MM.1S (cell line): ENCODE results near the gene MRO.

ENCODE experiments used
- DNase-seq: peaks from one replicate; pipeline ENCODE4 v3.0.0-alpha.2; 2015
- H2AFZ ChIP-seq: fragments of 300-600 bp; sonication (generic); 2 replicates; pipeline ENCODE4 v1.6.0; 2016; ENCODE audit warnings: antibody characterized with exemption, low read length
- H3F3A ChIP-seq: fragments of 300-600 bp; sonication (generic); 2 replicates; pipeline ENCODE4 v1.6.1; 2016; ENCODE audit warnings: mild to moderate bottlenecking, antibody characterized with exemption, low read length, moderate library complexity, mixed read lengths; ENCODE audit not compliant: insufficient read depth
- H3K27ac ChIP-seq: fragments of 300-600 bp; sonication (generic); 2 replicates; pipeline ENCODE4 v1.5.1; 2016; ENCODE audit warnings: mild to moderate bottlenecking, low read length
- H3K27me3 ChIP-seq: fragments of 300-600 bp; sonication (generic); replicated peaks from 2 replicates; pipeline ENCODE4 v1.6.0; 2016; ENCODE audit warnings: low read length; ENCODE audit not compliant: insufficient read depth
- H3K36me3 ChIP-seq: fragments of 300-600 bp; sonication (generic); replicated peaks from 2 replicates; pipeline ENCODE4 v1.6.1; 2016; ENCODE audit warnings: mild to moderate bottlenecking, low read length, mixed read lengths; ENCODE audit not compliant: insufficient read depth
- H3K4me1 ChIP-seq: fragments of 300-600 bp; sonication (generic); 2 replicates; pipeline ENCODE4 v1.6.1; 2016; ENCODE audit warnings: low read length, mixed read lengths
- H3K4me2 ChIP-seq: fragments of 300-600 bp; sonication (generic); 2 replicates; pipeline ENCODE4 v1.6.0; 2016; ENCODE audit warnings: low read depth, low read length
- H3K4me3 ChIP-seq: fragments of 300-600 bp; sonication (generic); 2 replicates; pipeline ENCODE4 v1.5.1; 2016; ENCODE audit warnings: low read length, mixed read lengths
- H3K79me2 ChIP-seq: fragments of 300-600 bp; sonication (generic); 2 replicates; pipeline ENCODE4 v1.6.1; 2016; ENCODE audit warnings: mixed run types, low read length, mixed read lengths
- H3K9ac ChIP-seq: fragments of 300-600 bp; sonication (generic); 2 replicates; pipeline ENCODE4 v1.6.1; 2016; ENCODE audit warnings: low read length, mixed read lengths
- H3K9me2 ChIP-seq: fragments of 300-600 bp; sonication (generic); replicated peaks from 2 replicates; pipeline ENCODE4 v1.6.1; 2016; ENCODE audit warnings: mild to moderate bottlenecking, low read length, mixed read lengths; ENCODE audit not compliant: insufficient read depth
- H3K9me3 ChIP-seq: fragments of 300-600 bp; sonication (generic); replicated peaks from 2 replicates; pipeline ENCODE4 v1.6.1; 2016; ENCODE audit warnings: mild to moderate bottlenecking, low read length, mixed read lengths; ENCODE audit not compliant: insufficient read depth
- H4K20me1 ChIP-seq: fragments of 300-600 bp; sonication (generic); 2 replicates; pipeline ENCODE4 v1.6.1; 2016; ENCODE audit warnings: mild to moderate bottlenecking, low read length, moderate library complexity, mixed read lengths; ENCODE audit not compliant: insufficient read depth
- EZH2 ChIP-seq: fragments of 300-600 bp; sonication (generic); optimal IDR thresholded peaks from 2 replicates; pipeline ENCODE3; 2017; ENCODE audit warnings: low read depth, mild to moderate bottlenecking, antibody characterized with exemption, low read length, mixed read lengths
- EZH2phosphoT487 ChIP-seq: fragments of 300-600 bp; sonication (generic); IDR thresholded peaks from 2 replicates; pipeline ENCODE4 v1.6.1; 2018; ENCODE audit warnings: antibody characterized with exemption, low read length
- TF ChIP-seq, protein P1 (sequence below): fragments of 300-600 bp; sonication (generic); IDR thresholded peaks from 2 replicates; pipeline ENCODE4 v1.5.1; 2016; ENCODE audit warnings: antibody characterized with exemption, low read length, mixed read lengths

Gene MRO

DNA sequence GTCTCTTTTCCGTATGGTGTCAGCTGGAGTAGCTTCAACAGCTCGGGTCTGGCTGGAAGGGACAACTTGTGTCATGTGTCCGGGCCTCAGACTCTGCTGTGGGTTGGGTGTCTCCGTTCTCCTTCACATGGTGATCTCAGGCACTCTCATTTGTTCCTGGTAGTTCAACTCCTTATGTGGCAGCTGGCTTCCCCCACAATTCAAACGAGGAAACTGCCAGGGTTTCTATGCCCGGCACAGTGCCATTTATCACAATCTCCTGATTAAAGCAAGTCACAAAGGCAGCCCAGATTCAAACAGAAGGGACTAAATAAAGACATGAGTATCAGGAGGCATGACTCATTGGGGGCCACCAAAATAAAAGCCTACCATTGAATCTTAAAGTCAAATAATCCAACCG, 22.7 kb downstream of the MRO start:
- Histone ChIP-seq H2AFZ (no peak overlapping the region), H3K9me2 (no peaks in the 10 kb centered on the region), H3K27ac (no peak overlapping the region), H3K4me1 (no peaks in the 10 kb centered on the region), H3K79me2 (no peaks in the 10 kb centered on the region), H3K36me3 (no peaks in the 10 kb centered on the region), H3F3A (no peaks in the 10 kb centered on the region), H4K20me1 (no peaks in the 10 kb centered on the region), H3K9ac (no peak overlapping the region), H3K4me2 (no peak overlapping the region), H3K4me3 (no peak overlapping the region), H3K27me3 (no peaks in the 10 kb centered on the region), H3K9me3 (no peaks in the 10 kb centered on the region)
- no peak for TF ChIP-seq EZH2
- TF ChIP-seq, protein P1, sequence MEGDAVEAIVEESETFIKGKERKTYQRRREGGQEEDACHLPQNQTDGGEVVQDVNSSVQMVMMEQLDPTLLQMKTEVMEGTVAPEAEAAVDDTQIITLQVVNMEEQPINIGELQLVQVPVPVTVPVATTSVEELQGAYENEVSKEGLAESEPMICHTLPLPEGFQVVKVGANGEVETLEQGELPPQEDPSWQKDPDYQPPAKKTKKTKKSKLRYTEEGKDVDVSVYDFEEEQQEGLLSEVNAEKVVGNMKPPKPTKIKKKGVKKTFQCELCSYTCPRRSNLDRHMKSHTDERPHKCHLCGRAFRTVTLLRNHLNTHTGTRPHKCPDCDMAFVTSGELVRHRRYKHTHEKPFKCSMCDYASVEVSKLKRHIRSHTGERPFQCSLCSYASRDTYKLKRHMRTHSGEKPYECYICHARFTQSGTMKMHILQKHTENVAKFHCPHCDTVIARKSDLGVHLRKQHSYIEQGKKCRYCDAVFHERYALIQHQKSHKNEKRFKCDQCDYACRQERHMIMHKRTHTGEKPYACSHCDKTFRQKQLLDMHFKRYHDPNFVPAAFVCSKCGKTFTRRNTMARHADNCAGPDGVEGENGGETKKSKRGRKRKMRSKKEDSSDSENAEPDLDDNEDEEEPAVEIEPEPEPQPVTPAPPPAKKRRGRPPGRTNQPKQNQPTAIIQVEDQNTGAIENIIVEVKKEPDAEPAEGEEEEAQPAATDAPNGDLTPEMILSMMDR, result no peak
- DNase-seq, result no peak

DNA sequence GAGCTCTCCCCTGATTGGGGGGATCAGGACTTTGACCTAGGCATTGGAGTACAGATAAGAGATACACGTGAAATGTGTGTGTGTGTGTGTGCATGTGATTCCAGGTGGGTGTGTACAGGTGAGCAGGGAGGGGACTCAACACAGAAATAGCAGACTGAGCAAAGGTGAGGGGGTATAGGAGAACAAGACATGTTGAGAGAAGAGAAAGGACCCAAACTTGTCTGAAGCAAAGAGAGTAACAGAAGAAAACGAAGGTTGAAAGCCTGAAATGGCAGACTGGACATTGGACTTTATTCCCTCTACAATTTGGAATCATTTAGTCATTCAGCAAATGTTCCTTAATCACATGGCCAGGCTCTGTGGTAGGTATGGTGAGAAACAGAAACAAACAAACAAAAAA, 23.3 kb downstream of the MRO start:
- no peaks in the 10 kb centered on the region for H3K9me2 ChIP-seq
- no peak overlapping the region for H3K4me2 ChIP-seq

DNA sequence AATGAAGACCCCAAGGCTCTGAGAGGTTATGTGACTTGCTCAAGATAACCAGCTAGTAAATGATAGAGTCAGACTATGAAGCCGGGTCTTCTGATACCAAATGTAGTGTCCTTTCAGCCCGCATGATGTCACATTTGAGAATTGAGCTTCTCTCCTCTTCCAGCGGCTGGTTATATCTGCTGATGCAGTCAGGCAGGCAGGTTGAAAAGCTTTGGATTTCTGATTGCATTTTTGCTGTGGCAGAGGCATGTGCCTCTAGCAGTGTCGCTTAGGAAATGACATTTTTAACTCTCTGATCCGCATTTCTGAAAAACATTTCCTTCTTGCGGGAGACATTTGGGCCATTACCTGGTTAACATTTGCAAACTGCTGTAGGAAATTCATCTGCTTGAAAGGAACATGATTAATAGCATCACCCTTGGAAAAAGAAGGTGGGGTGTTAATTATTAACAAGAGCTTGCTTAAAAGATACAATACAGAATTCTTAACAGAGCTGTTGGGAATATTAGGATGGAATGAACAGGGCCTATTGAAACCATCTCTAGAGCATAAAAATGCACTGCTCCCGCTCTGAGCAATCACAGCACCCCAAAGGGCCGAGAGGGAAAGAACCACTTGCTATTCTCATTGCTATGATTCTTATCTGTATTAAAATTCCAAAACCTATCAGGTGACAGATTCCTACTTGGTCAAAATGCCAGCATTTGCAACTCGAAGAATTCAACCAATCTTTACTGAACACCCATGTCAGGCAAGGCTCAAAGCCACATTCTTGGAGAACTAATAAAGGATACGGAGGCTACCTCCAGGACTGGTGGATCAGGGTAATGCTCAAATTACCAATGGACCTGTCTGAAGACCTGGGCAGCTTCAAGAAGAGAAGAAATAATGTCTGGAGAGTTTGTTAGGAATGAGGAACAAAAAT, 25.9 kb downstream of the MRO start:
- no peak overlapping the region for H3K4me3 ChIP-seq
- no peaks in the 10 kb centered on the region for H3K36me3 ChIP-seq
- H3K27me3 ChIP-seq, result no peaks in the 10 kb centered on the region
- H3K27ac ChIP-seq, result no peak overlapping the region
- no peaks in the 10 kb centered on the region for H3K9me3 ChIP-seq
- no peaks in the 10 kb centered on the region for H3K79me2 ChIP-seq
- no peak for TF ChIP-seq EZH2phosphoT487
- TF ChIP-seq, protein P1, result no peak
- H3K4me2 ChIP-seq, result no peak overlapping the region
- no peaks in the 10 kb centered on the region for H4K20me1 ChIP-seq
- no peaks in the 10 kb centered on the region for H3F3A ChIP-seq
- no peak for DNase-seq
- H3K9ac ChIP-seq, result no peak overlapping the region
- no peak overlapping the region for H2AFZ ChIP-seq
- H3K4me1 ChIP-seq, result no peaks in the 10 kb centered on the region
- no peaks in the 10 kb centered on the region for H3K9me2 ChIP-seq

More for the DNA sequence above, 23.3 kb downstream of the MRO start:
- Histone ChIP-seq H3K4me3 (no peak overlapping the region), H3K9ac (no peak overlapping the region), H3K79me2 (no peaks in the 10 kb centered on the region), H3K36me3 (no peaks in the 10 kb centered on the region), H3K27ac (no peak overlapping the region), H3K9me3 (no peaks in the 10 kb centered on the region), H3F3A (no peaks in the 10 kb centered on the region), H2AFZ (no peak overlapping the region), H3K27me3 (no peaks in the 10 kb centered on the region), H3K4me1 (no peaks in the 10 kb centered on the region), H4K20me1 (no peaks in the 10 kb centered on the region)
- TF ChIP-seq EZH2 (no peak), EZH2phosphoT487 (no peak)
- TF ChIP-seq, protein P1, result no peak
- DNase-seq, result no peak
